HEK293T (cell line): Measurements from ENCODE around the gene CD300A.

Experiments used
- ARNT ChIP-seq: fragments of 450-650 bp; IDR thresholded peaks from 2 replicates; pipeline ENCODE4 v1.6.1; 2017; ENCODE audit warnings: mild to moderate bottlenecking
- BHLHE40 ChIP-seq: fragments of 450-650 bp; IDR thresholded peaks from 2 replicates; pipeline ENCODE4 v1.6.1; 2016; ENCODE audit warnings: mild to moderate bottlenecking, moderate library complexity, borderline replicate concordance
- ELF4 ChIP-seq: fragments of 450-650 bp; IDR thresholded peaks from 2 replicates; pipeline ENCODE4 v1.6.1; 2017; ENCODE audit warnings: antibody characterized with exemption
- FOXA1 ChIP-seq: fragments of 450-650 bp; IDR thresholded peaks from 2 replicates; pipeline ENCODE4 v1.6.1; 2016; ENCODE audit warnings: mild to moderate bottlenecking
- FOXK2 ChIP-seq: fragments of 450-650 bp; IDR thresholded peaks from 2 replicates; pipeline ENCODE4 v1.6.1; 2016; ENCODE audit warnings: mild to moderate bottlenecking
- FOXM1 ChIP-seq: fragments of 450-650 bp; IDR thresholded peaks from 2 replicates; pipeline ENCODE4 v1.6.1; 2017; ENCODE audit warnings: mild to moderate bottlenecking, borderline replicate concordance
- LEF1 ChIP-seq: fragments of 450-650 bp; IDR thresholded peaks from 2 replicates; pipeline ENCODE4 v1.6.1; 2017; ENCODE audit warnings: mild to moderate bottlenecking, borderline replicate concordance
- PKNOX1 ChIP-seq: fragments of 450-650 bp; IDR thresholded peaks from 2 replicates; pipeline ENCODE4 v1.6.1; 2016
- SP1 ChIP-seq: fragments of 450-650 bp; IDR thresholded peaks from 2 replicates; pipeline ENCODE4 v1.6.1; 2017
- ZNF384 ChIP-seq: fragments of 450-650 bp; IDR thresholded peaks from 2 replicates; pipeline ENCODE4 v1.6.1; 2016

GRCh38 chr17:74427763-74428153 is 38.7 kb upstream of the CD300A start:
- TF ChIP-seq LEF1 (no peak), FOXK2 (no peak), SP1 (no peak), BHLHE40 (no peak), ELF4 (no peak), FOXA1 (no peak), PKNOX1 (no peak), FOXM1 (no peak), ARNT (no peak), ZNF384 (no peak)
